Right lung (tissue), 5 donors: ENCODE measurements around the gene TRIM68. TPM values are rescaled to one million over a fixed set of nuclear protein-coding genes. Genes with fewer than 3 reads are reported as not detected.

Source experiments
- DNase-seq, 2 donors: peaks; one replicate each; pipeline ENCODE4 v3.0.0-alpha.2; 2013
- polyA plus RNA-seq, 5 donors: library from polyadenylated mRNA; unstranded; fragments of 120-200 nt; gene quantifications; one replicate each; pipeline versions ENCODE4 v1.2.1 to v1.2.3, GENCODE V29; 2013; ENCODE audit warnings: inconsistent platforms in 1 of 5, low replicate concordance in 1 of 5; ENCODE audit not compliant: insufficient read length in 5 of 5, insufficient read depth in 1 of 5

TRIM68 gene
- polyA plus RNA-seq, 5 donors, result 15.9 to 22.1 (median 19.6) TPM

GRCh38 chr11:4607096-4607495 lies 935 bp downstream of the TRIM68 start:
- peak in 1 of 2 donors; percentile 8 for DNase-seq

- DNase-seq, result peak in 1 of 2 donors; percentile 16
Observed at GRCh38 chr11:4606231-4607015, 1.6 kb downstream of the TRIM68 start.

GRCh38 chr11:4605057-4605456 lies 3.0 kb downstream of the TRIM68 start:
- no peak for DNase-seq

- no peak for DNase-seq
Observed at GRCh38 chr11:4593739-4594138, 14.3 kb downstream of the TRIM68 start, which contains the start of gene OR52I1. TSS of gene OR52I1 (plus strand) at chr11:4594039. CDS start at chr11:4594039, 0 bp downstream.

- DNase-seq, result no peak
Observed at GRCh38 chr11:4589017-4589416, 19.0 kb downstream of the TRIM68 start.

- DNase-seq, result no peak
Observed at GRCh38 chr11:4581443-4581842, 26.6 kb downstream of the TRIM68 start, which contains the start of gene OR52I2. TSS of gene OR52I2 (plus strand) at chr11:4581743.

- no peak for DNase-seq
Observed at GRCh38 chr11:4580124-4580523, 27.9 kb downstream of the TRIM68 start.

GRCh38 chr11:4578624-4579023 lies 29.4 kb downstream of the TRIM68 start:
- DNase-seq, result no peak

- DNase-seq, result no peak
Observed at GRCh38 chr11:4577761-4578160, 30.3 kb downstream of the TRIM68 start.

GRCh38 chr11:4576880-4577279 lies 31.2 kb downstream of the TRIM68 start:
- DNase-seq, result no peak

- no peak for DNase-seq
Observed at GRCh38 chr11:4569075-4569474, 39.0 kb downstream of the TRIM68 start.

GRCh38 chr11:4565371-4565770 lies 42.7 kb downstream of the TRIM68 start:
- no peak for DNase-seq

GRCh38 chr11:4560467-4560866 lies 47.6 kb downstream of the TRIM68 start:
- peak; percentile 20 to 24 for DNase-seq

GRCh38 chr11:4559527-4560440 lies 48.2 kb downstream of the TRIM68 start:
- DNase-seq, result no peak

GRCh38 chr11:4551346-4551979 lies 56.6 kb downstream of the TRIM68 start:
- no peak for DNase-seq

Other genes with a start within 250 kb of the TRIM68 start
- gene OR52B4, start 239.8 kb downstream of the TRIM68 start, polyA plus RNA-seq, result under 1 TPM in 1 of 5 donors, not detected in 4; 0.13 TPM
- 10 to 100 TPM; 24.5 to 35.4 (median 27.9) TPM for gene TRIM21, start 214.5 kb downstream of the TRIM68 start, polyA plus RNA-seq
- gene OR52K2, start 158.9 kb downstream of the TRIM68 start, polyA plus RNA-seq, result not detected
- under 1 TPM; 0.17 to 0.43 (median 0.41) TPM for gene OR52K1, start 125.6 kb downstream of the TRIM68 start, polyA plus RNA-seq
- not detected for gene OR52M1, start 63.0 kb downstream of the TRIM68 start, polyA plus RNA-seq
- under 1 TPM in 1 of 5 donors, not detected in 4; 0.06 TPM for gene OR52I2, start 26.5 kb downstream of the TRIM68 start, polyA plus RNA-seq
- gene OR52I1, start 14.2 kb downstream of the TRIM68 start, polyA plus RNA-seq, result under 1 TPM; 0.04 to 0.12 (median 0.10) TPM
- not detected for gene OR51D1, start 29.2 kb upstream of the TRIM68 start, polyA plus RNA-seq
- gene OR51E1, start 35.8 kb upstream of the TRIM68 start, polyA plus RNA-seq, result under 1 TPM; 0.33 to 0.49 (median 0.36) TPM
- gene OR51E2, start 89.6 kb upstream of the TRIM68 start, polyA plus RNA-seq, result under 1 TPM; 0.09 to 0.28 (median 0.14) TPM
- gene MMP26, start 96.6 kb upstream of the TRIM68 start, polyA plus RNA-seq, result under 1 TPM in 1 of 5 donors, not detected in 4; 0.18 TPM
- gene OR51F1, start 161.7 kb upstream of the TRIM68 start, polyA plus RNA-seq, result not detected
- gene OR52R1, start 196.1 kb upstream of the TRIM68 start, polyA plus RNA-seq, result not detected
- not detected for gene OR51F2, start 213.1 kb upstream of the TRIM68 start, polyA plus RNA-seq
- not detected for gene OR51S1, start 241.0 kb upstream of the TRIM68 start, polyA plus RNA-seq